HG03457 (cell line): ENCODE results near the gene SLC49A3.
"Not testable (repeated sequence)": the region's sequence is repeated elsewhere in the genome, so short reads cannot be mapped to it uniquely, and the experiment has no call there.

Source experiments
- ATAC-seq: cut with Tn5 transposase; IDR thresholded peaks from one replicate; pipeline ENCODE4 v1.9.1; 2021; ENCODE audit warnings: moderate number of reproducible peaks; ENCODE audit not compliant: unreplicated experiment

Gene SLC49A3

GRCh38 chr4:681736-682451 lies 7.1 kb downstream of the SLC49A3 start:
- no peak for ATAC-seq

- ATAC-seq = no peak
Observed at GRCh38 chr4:680928-681645, 7.9 kb downstream of the SLC49A3 start.

- no peak for ATAC-seq
Observed at GRCh38 chr4:680551-680927, 8.4 kb downstream of the SLC49A3 start.

- ATAC-seq = no peak
Observed at GRCh38 chr4:680091-680490, 8.9 kb downstream of the SLC49A3 start.

GRCh38 chr4:679629-680028 lies 9.3 kb downstream of the SLC49A3 start:
- no peak for ATAC-seq

- ATAC-seq = no peak
Observed at GRCh38 chr4:679104-679481, 9.9 kb downstream of the SLC49A3 start.

GRCh38 chr4:678331-679103 lies 10.4 kb downstream of the SLC49A3 start:
- ATAC-seq = no peak

GRCh38 chr4:677431-678293 lies 11.3 kb downstream of the SLC49A3 start:
- ATAC-seq = no peak

- ATAC-seq = no peak
Observed at GRCh38 chr4:676871-677235, 12.1 kb downstream of the SLC49A3 start.

- no peak for ATAC-seq
Observed at GRCh38 chr4:675980-676870, 12.7 kb downstream of the SLC49A3 start.

GRCh38 chr4:675036-675882 lies 13.7 kb downstream of the SLC49A3 start:
- no peak for ATAC-seq

GRCh38 chr4:674172-675035 lies 14.5 kb downstream of the SLC49A3 start, which contains the start of the genes ATP5ME and MYL5:
Gene ATP5ME (minus strand): TSS chr4:674276. CDS start chr4:674247, 29 bp downstream.
Gene MYL5 (plus strand): TSS chr4:674542. CDS start chr4:678027, 3,485 bp downstream.
- peak; percentile 68 for ATAC-seq

GRCh38 chr4:673349-674091 lies 15.4 kb downstream of the SLC49A3 start:
- ATAC-seq = no peak

GRCh38 chr4:671769-672168 lies 17.2 kb downstream of the SLC49A3 start:
- ATAC-seq = no peak

- not testable (repeated sequence) for ATAC-seq
Observed at GRCh38 chr4:669806-670559, 19.0 kb downstream of the SLC49A3 start.

GRCh38 chr4:668219-668618 lies 20.7 kb downstream of the SLC49A3 start:
- not testable (repeated sequence) for ATAC-seq
